Endodermal cell (in vitro differentiated cells): Measurements from ENCODE around the gene RIMS3. TPM values are rescaled to one million over a fixed set of nuclear protein-coding genes. Genes with fewer than 3 reads are reported as not detected.

ENCODE experiments used
- DNase-seq: peaks from one replicate; pipeline ENCODE4 v3.0.0-alpha.2; 2017
- H3K27ac ChIP-seq: 2 replicates; pipeline ENCODE4 v1.5.1; 2013; ENCODE audit warnings: mild to moderate bottlenecking, low read depth, low read length, moderate library complexity
- H3K27me3 ChIP-seq: 2 replicates; pipeline ENCODE4 v1.6.1; 2013; ENCODE audit warnings: mild to moderate bottlenecking, low read length, moderate library complexity; ENCODE audit not compliant: insufficient read depth, control insufficient read depth, poor library complexity, severe bottlenecking
- H3K36me3 ChIP-seq: 2 replicates; pipeline ENCODE4 v1.7.0; 2013; ENCODE audit warnings: mild to moderate bottlenecking, low read length, moderate library complexity; ENCODE audit not compliant: control insufficient read depth, insufficient read depth
- H3K4me1 ChIP-seq: one replicate; pipeline ENCODE4 v1.7.0; 2013; ENCODE audit warnings: low read length; ENCODE audit not compliant: control insufficient read depth, insufficient read depth
- H3K4me3 ChIP-seq: 2 replicates; pipeline ENCODE4 v1.5.1; 2013; ENCODE audit warnings: mild to moderate bottlenecking, low read length, moderate library complexity
- H3K9ac ChIP-seq: 2 replicates; pipeline ENCODE4 v1.6.1; 2013; ENCODE audit warnings: mild to moderate bottlenecking, low read length, moderate library complexity; ENCODE audit not compliant: poor library complexity, severe bottlenecking; ENCODE audit errors: extremely low read depth
- H3K9me3 ChIP-seq: 2 replicates; pipeline ENCODE4 v1.6.1; 2013; ENCODE audit warnings: mild to moderate bottlenecking, low read length, moderate library complexity; ENCODE audit not compliant: control insufficient read depth
- H3K27ac Mint-ChIP-seq: 2 replicates; pipeline ENCODE4 v1.8.0; 2020; ENCODE audit warnings: mixed read lengths
- H3K27me3 Mint-ChIP-seq: 2 replicates; pipeline ENCODE4 v1.8.0; 2021; ENCODE audit warnings: mild to moderate bottlenecking, mixed read lengths; ENCODE audit not compliant: insufficient read depth
- H3K36me3 Mint-ChIP-seq: 2 replicates; pipeline ENCODE4 v1.8.0; 2020; ENCODE audit warnings: low read depth, mixed read lengths
- H3K4me1 Mint-ChIP-seq: 2 replicates; pipeline ENCODE4 v1.8.0; 2020; ENCODE audit warnings: mixed read lengths
- H3K4me3 Mint-ChIP-seq: 2 replicates; pipeline ENCODE4 v1.8.0; 2020; ENCODE audit warnings: mild to moderate bottlenecking, moderate library complexity, mixed read lengths
- H3K9me3 Mint-ChIP-seq: 2 replicates; pipeline ENCODE4 v1.8.0; 2020; ENCODE audit warnings: mild to moderate bottlenecking, mixed read lengths
- CTCF ChIP-seq: fragments of 200-600 bp; sonication (generic); conservative IDR thresholded peaks from 2 replicates; pipeline ENCODE4 v1.5.0; 2021; ENCODE audit warnings: antibody characterized with exemption, mild to moderate bottlenecking
- WGBS, 2 experiments: methylation state at CpG; one replicate each; pipeline versions ENCODE4 v1.1.5 to v1.1.7; 2013; ENCODE audit warnings: missing lambda C conversion rate in 2 of 2, mixed read lengths in 1 of 2; ENCODE audit not compliant: insufficient coverage in 1 of 2, insufficient read length in 1 of 2; 5-methylcytosine and 5-hydroxymethylcytosine counted together
- total RNA-seq, 2 donors: library from RNA; stranded (reverse); fragmentation: NEBNext Ultra II Directional in 1 of 2; extraction: Animal tissue kit (Norgen Biotek cat#: 25700) in 1 of 2; gene quantifications; 2 replicates in 1 of 2; 3 replicates in 1 of 2; pipeline ENCODE4 v1.2.1, GENCODE V29; 2021

Gene RIMS3
- total RNA-seq, 2 donors from 2014 or later = 8.0 to 12.0 TPM

- Histone ChIP-seq H3K27me3 (no peaks in the 10 kb centered on the region), H3K9ac (no peak overlapping the region), H3K4me1 (peaks cover 9% of the 10 kb centered on the region), H3K9me3 (no peaks in the 10 kb centered on the region), H3K4me3 (no peak overlapping the region), H3K27ac (no peak overlapping the region), H3K36me3 (no peaks in the 10 kb centered on the region)
- Mint-ChIP-seq H3K4me1 (peaks cover 15% of the 10 kb centered on the region), H3K4me3 (no peak overlapping the region), H3K36me3 (no peaks in the 10 kb centered on the region), H3K27me3 (no peaks in the 10 kb centered on the region), H3K9me3 (no peaks in the 10 kb centered on the region), H3K27ac (no peak overlapping the region)
- 88 to 100% methylated on average over 1 to 3 of the region's 3 CpGs for WGBS, 2 experiments
- no peak for TF ChIP-seq CTCF
- DNase-seq = no peak
Measured at GRCh38 chr1:40701684-40702083, 36.2 kb upstream of the RIMS3 start.

GRCh38 chr1:40699787-40700186, 34.3 kb upstream of the RIMS3 start:
- TF ChIP-seq CTCF = no peak
- H3K4me3 ChIP-seq = no peak overlapping the region
- DNase-seq = no peak
- Mint-ChIP-seq H3K9me3 (no peaks in the 10 kb centered on the region), H3K27me3 (no peaks in the 10 kb centered on the region), H3K36me3 (no peaks in the 10 kb centered on the region), H3K27ac (no peak overlapping the region), H3K4me3 (no peak overlapping the region), H3K4me1 (peaks cover 9% of the 10 kb centered on the region)
- no peaks in the 10 kb centered on the region for H3K9me3 ChIP-seq
- no peak overlapping the region for H3K9ac ChIP-seq
- WGBS, 2 experiments = 92 to 97% methylated on average over 5 to 6 of the region's 6 CpGs
- no peak overlapping the region for H3K27ac ChIP-seq
- H3K36me3 ChIP-seq = no peaks in the 10 kb centered on the region
- peaks cover 4% of the 10 kb centered on the region for H3K4me1 ChIP-seq
- no peaks in the 10 kb centered on the region for H3K27me3 ChIP-seq

GRCh38 chr1:40697436-40697835, 32.0 kb upstream of the RIMS3 start:
- H3K27me3 ChIP-seq = no peaks in the 10 kb centered on the region
- H3K27ac ChIP-seq = no peak overlapping the region
- no peaks in the 10 kb centered on the region for H3K27me3 Mint-ChIP-seq
- H3K36me3 Mint-ChIP-seq = no peaks in the 10 kb centered on the region
- H3K4me1 Mint-ChIP-seq = peaks cover 10% of the 10 kb centered on the region
- H3K9me3 Mint-ChIP-seq = no peaks in the 10 kb centered on the region
- no peak overlapping the region for H3K4me3 Mint-ChIP-seq
- no peak for TF ChIP-seq CTCF
- no peaks in the 10 kb centered on the region for H3K4me1 ChIP-seq
- no peak overlapping the region for H3K4me3 ChIP-seq
- DNase-seq = no peak
- no peaks in the 10 kb centered on the region for H3K9me3 ChIP-seq
- H3K27ac Mint-ChIP-seq = no peak overlapping the region
- 97 to 100% methylated on average over 1 to 5 of the region's 5 CpGs for WGBS, 2 experiments
- no peak overlapping the region for H3K9ac ChIP-seq
- H3K36me3 ChIP-seq = no peaks in the 10 kb centered on the region
